ENCODE measurements around the gene TGFBR2. TPM values are rescaled to one million over a fixed set of nuclear protein-coding genes. Genes with fewer than 3 reads are reported as not detected.

The TGFBR2 gene
- total RNA-seq, 2 donors from 2014 or later, result 58.4 to 74.5 TPM

GRCh38 chr3:30650348-30650995 is 44.1 kb downstream of the TGFBR2 start:
- Mint-ChIP-seq H3K4me3 (no peak overlapping the region), H3K27me3 (no peaks in the 10 kb centered on the region), H3K36me3 (ENCODE audit: low read depth) (peaks cover 19% of the 10 kb centered on the region), H3K4me1 (peaks cover 63% of the 10 kb centered on the region), H3K27ac (peak overlapping the region; percentile 99)
- no peak for ATAC-seq
- DNase-seq, result no peak
- no peaks in the 10 kb centered on the region for H3K9me3 ChIP-seq (ENCODE audit: control insufficient read depth, low read length, poor library complexity, severe bottlenecking)

DNA sequence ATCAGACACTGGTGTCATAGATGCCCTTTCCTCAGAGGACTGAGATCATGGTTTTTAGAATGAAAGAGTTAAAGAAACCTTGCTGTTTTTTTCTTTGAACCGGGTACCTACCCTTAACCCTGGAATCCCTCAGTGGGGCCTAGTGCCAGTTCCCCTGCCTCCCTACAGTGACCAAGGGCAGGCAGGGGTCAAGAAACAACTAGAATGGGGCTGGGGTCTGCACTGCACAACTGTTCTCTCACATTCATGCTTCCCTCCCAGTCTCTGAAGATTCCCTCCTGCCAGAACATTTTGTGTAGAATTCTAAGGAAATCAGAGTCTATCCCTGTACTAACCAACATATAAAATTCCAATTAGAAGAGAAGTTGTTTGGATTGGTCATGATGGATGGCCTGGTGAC is 47.9 kb downstream of the TGFBR2 start:
- ATAC-seq, result no peak

GRCh38 chr3:30655187-30655812 is 48.9 kb downstream of the TGFBR2 start:
- ATAC-seq, result peak; percentile 60
- Mint-ChIP-seq H3K27me3 (no peaks in the 10 kb centered on the region), H3K36me3 (ENCODE audit: low read depth) (peaks cover 17% of the 10 kb centered on the region), H3K4me3 (peak overlapping the region; percentile 81), H3K4me1 (peaks cover 75% of the 10 kb centered on the region), H3K27ac (peak overlapping the region; percentile 99)
- no peaks in the 10 kb centered on the region for H3K9me3 ChIP-seq (ENCODE audit: control insufficient read depth, low read length, poor library complexity, severe bottlenecking)
- no peak for DNase-seq

More for the DNA sequence above, 47.9 kb downstream of the TGFBR2 start:
- H3K9me3 ChIP-seq (ENCODE audit: control insufficient read depth, low read length, poor library complexity, severe bottlenecking), result no peaks in the 10 kb centered on the region
- H3K36me3 Mint-ChIP-seq (ENCODE audit: low read depth), result peaks cover 17% of the 10 kb centered on the region
- no peaks in the 10 kb centered on the region for H3K27me3 Mint-ChIP-seq
- no peak for DNase-seq
- H3K27ac Mint-ChIP-seq, result peak overlapping the region; percentile 99
- H3K4me1 Mint-ChIP-seq, result peaks cover 79% of the 10 kb centered on the region
- peak overlapping the region; percentile 81 for H3K4me3 Mint-ChIP-seq

GRCh38 chr3:30656624-30657141 is 50.3 kb downstream of the TGFBR2 start:
- ATAC-seq (no peak), DNase-seq (no peak)
- Mint-ChIP-seq H3K27ac (peak overlapping the region; percentile 99), H3K4me3 (peak overlapping the region; percentile 28), H3K4me1 (peaks cover 76% of the 10 kb centered on the region), H3K27me3 (no peaks in the 10 kb centered on the region), H3K36me3 (ENCODE audit: low read depth) (peaks cover 14% of the 10 kb centered on the region)
- no peaks in the 10 kb centered on the region for H3K9me3 ChIP-seq (ENCODE audit: control insufficient read depth, low read length, poor library complexity, severe bottlenecking)

DNA sequence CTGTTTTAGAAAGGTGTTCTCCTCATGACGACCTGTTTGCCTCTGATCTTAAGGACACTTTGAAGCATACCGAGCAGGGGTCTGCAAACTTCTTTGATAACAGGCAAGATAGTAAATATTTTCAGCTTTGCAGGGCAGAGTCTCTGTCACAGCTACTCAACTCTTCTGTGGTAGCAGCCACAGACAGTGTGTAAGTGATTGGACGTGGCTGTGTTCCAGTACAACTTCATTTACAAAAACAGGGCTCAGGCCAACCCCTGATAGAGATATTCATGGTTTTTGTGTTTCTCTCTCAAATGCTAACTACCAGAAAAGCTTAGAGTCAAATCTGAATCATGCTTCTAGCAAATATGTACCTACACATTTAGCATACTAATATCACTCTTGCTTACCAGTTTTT is 51.5 kb downstream of the TGFBR2 start:
- Mint-ChIP-seq H3K36me3 (ENCODE audit: low read depth) (peaks cover 11% of the 10 kb centered on the region), H3K27me3 (no peaks in the 10 kb centered on the region), H3K4me1 (peaks cover 76% of the 10 kb centered on the region), H3K27ac (peak overlapping the region; percentile 99), H3K4me3 (peak overlapping the region; percentile 87)
- no peaks in the 10 kb centered on the region for H3K9me3 ChIP-seq (ENCODE audit: control insufficient read depth, low read length, poor library complexity, severe bottlenecking)
- no peak for DNase-seq
- ATAC-seq, result peak; percentile 52

GRCh38 chr3:30658328-30659052 is 52.1 kb downstream of the TGFBR2 start:
- Mint-ChIP-seq H3K36me3 (ENCODE audit: low read depth) (peaks cover 11% of the 10 kb centered on the region), H3K4me1 (peaks cover 78% of the 10 kb centered on the region), H3K27ac (peak overlapping the region; percentile 99), H3K4me3 (peak overlapping the region; percentile 87), H3K27me3 (no peaks in the 10 kb centered on the region)
- ATAC-seq (peak; percentile 68), DNase-seq (peak in 1 of 3 donors; percentile 24)
- no peaks in the 10 kb centered on the region for H3K9me3 ChIP-seq (ENCODE audit: control insufficient read depth, low read length, poor library complexity, severe bottlenecking)

DNA sequence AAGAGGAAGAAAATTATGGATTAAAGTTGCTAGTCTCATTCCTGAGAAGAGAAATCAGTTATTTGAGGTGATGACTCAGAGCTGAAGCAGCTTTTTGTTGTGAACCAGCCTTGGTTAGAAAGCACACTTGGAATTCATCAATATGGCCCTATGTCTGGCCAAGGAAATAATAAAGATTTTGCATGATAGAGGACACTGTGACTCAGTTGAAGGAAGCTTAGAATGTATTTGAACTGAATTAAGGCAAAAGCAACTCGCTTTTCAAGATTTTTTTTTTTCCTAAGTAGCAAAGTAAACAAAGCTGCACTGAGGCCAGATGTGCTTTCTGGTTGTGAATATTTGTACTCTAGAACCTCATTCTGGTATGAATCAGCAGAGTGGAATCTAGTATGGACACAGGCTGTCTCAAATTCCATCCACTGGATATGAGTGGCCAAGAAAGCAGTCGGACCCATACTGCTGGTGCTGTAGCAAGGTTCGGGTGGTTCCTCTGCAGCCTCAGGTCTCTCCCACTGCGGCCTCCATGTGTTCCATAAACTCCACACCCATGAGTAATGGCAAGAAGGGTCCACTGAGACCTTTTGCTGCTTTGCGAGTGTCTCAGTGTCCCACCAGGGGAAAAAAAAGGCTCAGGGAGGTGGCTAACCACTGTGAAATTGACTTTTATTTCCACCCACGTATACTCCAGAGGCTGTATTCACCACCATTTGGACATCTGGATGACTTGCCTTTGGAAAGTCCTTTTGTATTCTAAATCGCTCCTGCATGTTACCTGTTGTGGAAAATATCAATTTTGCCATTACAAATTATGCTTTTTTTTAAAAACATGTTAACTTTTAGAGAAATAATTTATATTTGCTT is 53.1 kb downstream of the TGFBR2 start:
- H3K36me3 Mint-ChIP-seq (ENCODE audit: low read depth), result peaks cover 11% of the 10 kb centered on the region
- H3K4me3 Mint-ChIP-seq, result peak overlapping the region; percentile 87
- no peaks in the 10 kb centered on the region for H3K27me3 Mint-ChIP-seq
- peaks cover 77% of the 10 kb centered on the region for H3K4me1 Mint-ChIP-seq
- DNase-seq (no peak), ATAC-seq (no peak)
- H3K27ac Mint-ChIP-seq, result peak overlapping the region; percentile 99
- no peaks in the 10 kb centered on the region for H3K9me3 ChIP-seq (ENCODE audit: control insufficient read depth, low read length, poor library complexity, severe bottlenecking)

DNA sequence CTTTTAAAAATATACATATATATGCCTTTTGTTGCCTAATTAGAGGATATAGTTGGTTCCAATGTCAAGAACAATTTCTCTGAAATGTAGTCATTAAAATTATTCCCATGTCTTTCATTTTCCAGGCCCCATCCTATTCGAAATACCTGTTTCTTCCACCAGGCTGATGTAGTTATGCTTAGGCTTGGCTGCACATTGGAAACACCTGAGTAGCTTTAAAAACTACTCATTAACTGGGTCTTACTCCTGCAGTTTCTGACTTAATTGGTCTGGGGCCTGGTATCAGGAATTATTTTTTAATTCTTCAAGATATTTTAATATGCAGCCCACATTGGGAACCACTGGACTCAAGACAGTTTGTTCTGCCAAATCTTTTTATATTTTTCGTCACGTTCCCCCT is 53.7 kb downstream of the TGFBR2 start:
- H3K9me3 ChIP-seq (ENCODE audit: control insufficient read depth, low read length, poor library complexity, severe bottlenecking), result no peaks in the 10 kb centered on the region
- peaks cover 76% of the 10 kb centered on the region for H3K4me1 Mint-ChIP-seq
- peak overlapping the region; percentile 78 for H3K4me3 Mint-ChIP-seq
- ATAC-seq, result no peak
- H3K27ac Mint-ChIP-seq, result peak overlapping the region; percentile 90
- no peak for DNase-seq
- no peaks in the 10 kb centered on the region for H3K27me3 Mint-ChIP-seq
- H3K36me3 Mint-ChIP-seq (ENCODE audit: low read depth), result peaks cover 11% of the 10 kb centered on the region

- H3K4me3 Mint-ChIP-seq, result peak overlapping the region; percentile 78
- no peaks in the 10 kb centered on the region for H3K9me3 ChIP-seq (ENCODE audit: control insufficient read depth, low read length, poor library complexity, severe bottlenecking)
- H3K27me3 Mint-ChIP-seq, result no peaks in the 10 kb centered on the region
- ATAC-seq (no peak), DNase-seq (no peak)
- H3K36me3 Mint-ChIP-seq (ENCODE audit: low read depth), result peaks cover 11% of the 10 kb centered on the region
- H3K4me1 Mint-ChIP-seq, result peaks cover 75% of the 10 kb centered on the region
- peak overlapping the region; percentile 90 for H3K27ac Mint-ChIP-seq
Measured at GRCh38 chr3:30660656-30661055, 54.3 kb downstream of the TGFBR2 start.

- Mint-ChIP-seq H3K27me3 (no peaks in the 10 kb centered on the region), H3K27ac (peak overlapping the region; percentile 90), H3K4me3 (peak overlapping the region; percentile 78), H3K36me3 (ENCODE audit: low read depth) (peaks cover 9% of the 10 kb centered on the region), H3K4me1 (peaks cover 71% of the 10 kb centered on the region)
- ATAC-seq, result no peak
- no peak for DNase-seq
- H3K9me3 ChIP-seq (ENCODE audit: control insufficient read depth, low read length, poor library complexity, severe bottlenecking), result no peaks in the 10 kb centered on the region
Measured at GRCh38 chr3:30661098-30661873, 54.9 kb downstream of the TGFBR2 start.

GRCh38 chr3:30662836-30663235 is 56.4 kb downstream of the TGFBR2 start:
- no peak for DNase-seq
- Mint-ChIP-seq H3K27ac (peak overlapping the region; percentile 90), H3K4me1 (peaks cover 67% of the 10 kb centered on the region), H3K36me3 (ENCODE audit: low read depth) (peaks cover 7% of the 10 kb centered on the region), H3K27me3 (no peaks in the 10 kb centered on the region), H3K4me3 (no peak overlapping the region)
- no peak for ATAC-seq
- no peaks in the 10 kb centered on the region for H3K9me3 ChIP-seq (ENCODE audit: control insufficient read depth, low read length, poor library complexity, severe bottlenecking)

All from T-helper 17 cell (primary cell).